GM11168 (cell line): Measurements from ENCODE around the gene REPIN1.

Source experiments
- in situ Hi-C: fragments of 300-500 bp; cut with MboI; formaldehyde crosslinking; loops from one replicate; pipeline ENCODE4 v1.12.0; 2022; ENCODE audit warnings: low sequenced_read_pairs; ENCODE audit not compliant: unreplicated experiment

The REPIN1 gene

DNA sequence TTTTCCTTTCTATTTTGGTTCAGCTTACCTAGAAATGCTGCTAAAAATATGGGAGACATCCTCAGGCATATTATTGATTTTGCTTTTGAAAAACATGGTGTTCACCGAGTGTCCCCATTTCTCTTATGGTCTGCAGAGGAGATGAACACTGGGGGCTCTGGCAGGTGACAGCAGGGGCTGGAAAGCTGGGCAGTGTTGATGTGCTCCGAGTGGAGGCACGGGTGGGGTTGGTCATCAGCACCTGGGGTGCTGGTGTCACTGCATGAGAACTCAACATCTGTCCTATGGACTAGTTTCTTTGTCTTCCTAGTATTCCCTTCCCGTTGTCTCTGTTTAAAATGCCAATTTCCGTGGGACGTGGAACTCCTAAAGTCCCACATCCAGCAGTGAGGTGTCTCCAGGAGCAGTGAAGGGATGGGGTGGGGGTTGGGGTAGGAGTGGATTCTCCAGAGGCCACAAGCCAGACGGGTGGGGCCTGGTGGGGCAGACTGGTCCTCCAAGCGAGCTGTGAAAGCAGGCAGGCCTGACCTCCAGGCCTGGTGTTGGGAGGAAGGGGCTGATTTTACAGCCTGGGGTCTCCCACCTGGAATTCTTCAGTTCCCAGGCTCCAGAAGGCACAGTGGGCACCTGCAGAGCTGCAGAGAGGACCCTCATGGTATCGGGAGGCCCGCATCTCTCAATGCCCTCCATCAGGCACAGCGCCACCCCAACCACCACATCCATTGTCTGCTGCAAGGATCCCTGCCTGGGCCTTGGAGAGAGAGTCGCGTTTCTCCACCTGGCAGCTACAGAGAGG, 35.0 kb downstream of the REPIN1 start:
- in situ Hi-C loops: no loop called here

DNA sequence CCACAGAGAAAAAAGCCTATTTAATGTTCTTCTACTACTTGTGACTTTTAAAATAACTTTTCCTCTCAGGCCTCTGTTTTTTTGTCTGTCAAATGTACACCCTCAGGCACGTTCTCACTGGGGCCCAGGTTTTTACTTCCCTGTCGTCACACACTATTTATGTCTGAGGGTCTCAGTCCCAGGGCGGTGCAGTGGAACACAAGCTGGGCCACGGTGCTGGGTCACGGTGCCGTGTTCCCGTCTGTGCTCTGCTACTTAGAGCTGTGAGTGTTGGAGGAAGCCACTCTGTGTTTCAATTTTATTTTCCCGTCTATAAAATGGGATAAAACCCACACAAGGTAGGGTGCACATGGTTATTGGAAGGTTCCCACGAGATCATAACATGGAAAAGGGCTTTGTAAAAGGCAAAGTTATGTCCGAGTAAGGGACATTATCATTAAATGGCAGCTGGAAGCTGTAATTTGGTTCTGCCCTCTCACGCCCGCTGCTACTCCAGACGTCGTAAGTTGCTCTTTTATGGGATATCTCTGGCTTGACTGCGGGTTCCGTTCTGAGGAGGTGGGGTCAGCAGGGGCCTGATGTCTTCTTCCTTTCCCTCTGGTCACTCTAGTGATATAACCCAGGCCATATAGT, 35.7 kb downstream of the REPIN1 start:
- in situ Hi-C loops: no loop called here

DNA sequence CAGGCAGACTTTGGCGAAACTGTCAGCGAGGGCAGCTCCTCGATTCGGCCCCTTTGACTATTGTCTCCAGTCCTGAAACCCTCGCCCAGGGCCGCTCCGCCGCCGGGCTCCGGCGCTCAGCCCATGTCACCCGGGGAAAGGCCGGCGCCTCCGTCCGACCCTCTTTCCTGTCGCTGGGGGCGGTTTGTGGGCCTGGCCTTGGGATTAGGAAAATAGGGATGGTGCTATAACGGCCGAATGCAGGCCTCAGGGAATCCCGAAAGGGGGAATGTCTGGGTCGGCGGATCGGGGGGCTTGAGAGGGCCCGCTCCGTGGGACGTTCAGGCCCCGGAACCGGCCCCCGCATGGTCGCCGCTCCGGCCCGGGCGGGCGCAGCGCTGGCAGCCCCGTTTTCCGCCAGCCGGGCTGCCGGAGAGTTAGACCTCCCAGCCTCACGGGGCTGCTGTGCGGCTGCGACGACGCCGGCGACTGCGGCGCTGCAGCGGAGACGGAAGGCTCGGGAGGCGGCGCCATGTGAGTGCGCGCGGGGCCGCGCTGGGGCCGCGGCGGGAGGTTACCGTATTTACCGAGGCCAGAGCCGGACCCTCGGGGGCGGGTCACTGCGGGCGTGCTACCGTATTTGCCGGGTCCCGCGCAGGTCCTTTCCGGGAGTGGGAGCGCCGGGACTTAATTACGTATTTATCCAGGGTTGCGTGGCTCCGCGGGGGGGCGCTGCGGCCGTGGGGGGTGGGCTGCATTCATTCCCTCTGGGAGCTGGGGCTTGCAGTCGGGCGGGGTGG, 36.4 kb downstream of the REPIN1 start:
- in situ Hi-C loops: no loop called here

DNA sequence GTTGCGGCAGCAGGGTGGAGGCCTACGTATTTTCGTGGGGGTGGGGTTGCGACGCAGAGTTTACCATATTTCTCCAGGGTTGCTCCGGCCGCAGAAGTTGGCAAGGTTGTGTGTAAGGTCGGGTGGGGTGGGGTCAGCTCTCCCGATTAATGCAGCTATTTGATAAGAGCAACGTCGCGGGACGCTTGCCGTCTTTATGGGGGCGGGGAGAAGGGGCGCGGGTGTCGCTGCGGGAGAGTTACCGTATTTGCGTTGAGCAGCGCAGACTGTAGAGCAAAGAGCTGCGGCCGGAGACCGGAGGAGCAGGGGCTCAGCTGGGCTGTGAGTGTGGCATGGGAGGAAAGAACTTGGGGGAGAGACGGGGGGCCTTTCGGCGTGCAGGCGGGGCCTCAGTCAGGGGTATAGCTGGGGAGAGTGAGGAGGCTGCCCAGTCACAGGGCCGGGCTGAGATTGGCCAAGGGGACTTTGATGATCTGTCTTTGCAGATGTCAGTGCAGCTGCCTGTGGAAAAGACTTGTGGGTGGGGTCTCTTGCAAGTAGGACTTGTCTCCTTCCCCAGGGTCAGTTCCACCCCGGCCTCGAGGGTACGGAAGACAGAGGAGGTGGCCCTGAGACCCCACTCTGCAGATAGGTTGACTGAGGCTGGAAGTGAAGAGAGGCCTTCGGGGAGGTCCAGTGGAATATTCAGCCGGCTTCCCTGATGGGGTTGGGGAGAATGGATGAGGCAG, 37.1 kb downstream of the REPIN1 start:
- in situ Hi-C loops: no loop called here

DNA sequence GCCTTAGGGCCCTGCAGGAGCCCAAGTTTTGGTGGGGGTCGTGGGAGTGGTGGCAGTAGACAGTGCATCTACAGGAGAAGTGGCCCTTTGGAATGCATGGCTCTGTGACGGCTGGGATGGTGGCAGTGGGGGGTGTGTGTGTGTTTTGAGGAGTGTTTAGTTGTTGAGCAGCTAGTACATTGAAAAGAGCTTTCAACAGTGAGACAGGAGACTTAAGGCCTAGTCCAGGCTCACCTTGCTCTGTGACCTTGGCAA, 37.6 kb downstream of the REPIN1 start:
- in situ Hi-C loops: no loop called here

DNA sequence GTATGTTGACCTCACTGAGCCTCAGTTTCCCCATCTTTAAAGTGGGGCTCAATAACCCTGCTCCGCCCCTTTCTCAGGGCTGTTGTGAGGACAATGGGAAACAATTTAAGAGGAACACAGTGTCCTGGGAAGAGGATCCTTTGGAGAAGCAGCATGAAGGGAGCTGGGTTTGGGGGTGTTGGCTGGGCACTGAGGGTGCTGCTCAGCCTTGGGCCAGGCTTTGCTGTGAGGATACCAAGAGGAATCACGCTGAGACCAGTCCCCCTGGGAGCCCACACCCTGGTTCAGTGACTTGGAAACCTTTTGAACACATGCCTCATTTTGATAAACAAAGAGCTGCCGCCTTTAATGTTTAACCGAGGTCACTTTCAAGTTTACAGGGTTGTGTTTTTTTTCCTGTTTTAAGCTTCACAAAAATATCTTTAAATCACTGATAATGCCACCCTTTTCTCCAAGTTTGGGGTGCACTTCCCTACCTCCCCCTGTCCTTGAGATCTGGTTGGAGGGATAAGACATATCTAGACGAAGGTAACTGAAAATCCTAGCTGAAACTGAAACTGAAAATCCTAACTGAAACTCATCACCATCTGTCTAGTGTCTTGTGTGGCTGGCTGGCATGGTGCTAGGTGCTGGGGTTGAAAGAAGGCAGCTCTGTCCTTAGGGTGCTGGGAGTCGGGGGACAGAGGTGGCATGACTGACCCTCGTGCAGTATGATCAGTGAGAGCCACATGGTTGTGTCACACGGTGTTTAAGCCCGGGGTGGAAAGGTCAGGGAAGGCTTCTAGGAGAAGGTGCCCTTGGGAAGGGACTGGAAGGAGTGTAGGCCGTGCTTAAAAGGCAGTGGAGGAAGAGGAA, 38.2 kb downstream of the REPIN1 start:
- in situ Hi-C loops: no loop called here

DNA sequence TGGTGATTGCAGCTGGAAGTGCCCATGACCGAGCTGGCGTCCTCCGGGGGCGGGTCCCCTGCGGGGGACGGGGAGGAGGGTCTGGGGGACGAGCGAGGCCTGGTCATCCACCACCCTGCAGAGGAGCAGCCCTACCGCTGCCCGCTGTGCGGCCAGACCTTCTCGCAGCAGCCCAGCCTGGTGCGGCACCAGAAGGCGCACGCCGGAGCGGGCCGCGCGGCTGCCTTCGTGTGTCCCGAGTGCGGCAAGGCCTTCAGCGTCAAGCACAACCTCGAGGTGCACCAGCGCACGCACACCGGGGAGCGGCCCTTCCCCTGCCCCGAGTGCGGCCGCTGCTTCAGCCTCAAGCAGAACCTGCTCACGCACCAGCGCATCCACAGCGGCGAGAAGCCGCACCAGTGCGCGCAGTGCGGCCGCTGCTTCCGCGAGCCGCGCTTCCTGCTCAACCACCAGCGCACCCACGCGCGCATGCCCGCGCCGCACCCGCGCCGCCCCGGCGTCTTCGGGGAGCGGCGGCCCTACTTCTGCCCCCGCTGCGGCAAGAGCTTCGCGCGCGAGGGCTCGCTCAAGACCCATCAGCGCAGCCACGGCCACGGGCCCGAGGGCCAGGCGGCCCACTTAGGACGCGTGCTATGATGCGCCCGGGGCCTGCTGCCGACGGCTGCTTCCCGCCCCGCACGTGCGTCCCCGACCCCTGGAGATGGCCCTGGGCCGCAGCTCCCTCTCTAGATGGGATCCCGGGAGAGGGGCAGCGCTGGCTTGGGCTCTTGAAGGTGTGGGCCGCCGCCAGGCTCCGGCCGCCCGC, 39.2 kb downstream of the REPIN1 start:
- in situ Hi-C loops: no loop called here

DNA sequence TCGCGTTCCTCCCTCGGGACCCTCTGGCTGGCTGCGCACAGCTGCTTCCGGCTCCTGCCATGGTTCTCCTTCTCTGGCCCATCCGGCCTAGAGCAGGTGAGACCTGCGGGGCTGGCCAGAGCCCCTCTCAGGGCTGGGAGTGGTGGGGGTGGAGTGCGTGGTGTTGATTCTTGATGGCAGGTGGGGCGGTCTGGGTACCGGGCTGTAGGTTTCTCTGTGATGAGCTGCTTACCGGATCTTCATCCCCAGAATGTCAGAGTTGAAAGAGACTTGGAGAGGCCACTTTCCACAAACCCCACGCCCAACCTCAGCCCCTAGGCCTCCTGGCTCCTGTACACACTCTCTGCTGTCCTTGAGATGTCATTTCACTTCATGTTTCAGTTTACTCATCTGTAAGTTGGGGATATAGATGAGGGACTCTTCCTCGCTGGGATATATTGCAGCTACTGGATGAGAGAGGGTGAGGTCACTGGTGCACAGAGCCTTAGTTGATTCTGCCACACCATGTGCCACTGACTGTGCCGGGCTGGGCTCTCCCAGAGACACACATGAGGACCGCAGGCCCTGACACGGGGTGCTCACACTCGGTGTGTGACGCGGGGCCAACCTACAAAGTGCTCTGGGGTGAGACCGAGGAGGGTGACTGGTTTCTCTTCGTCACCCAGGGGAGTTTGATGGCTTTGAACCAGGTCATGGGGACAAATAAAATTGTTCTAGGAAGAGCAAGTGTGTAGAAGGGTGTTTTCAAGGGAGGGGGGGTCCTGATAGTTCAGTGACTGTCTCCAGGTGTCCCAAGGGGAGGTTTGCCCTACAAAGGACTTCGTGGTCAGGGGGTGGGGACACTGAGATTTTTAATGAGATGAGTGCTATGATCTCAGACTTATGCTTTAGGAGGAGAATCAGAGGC, 40.0 kb downstream of the REPIN1 start:
- in situ Hi-C loops: no loop called here

DNA sequence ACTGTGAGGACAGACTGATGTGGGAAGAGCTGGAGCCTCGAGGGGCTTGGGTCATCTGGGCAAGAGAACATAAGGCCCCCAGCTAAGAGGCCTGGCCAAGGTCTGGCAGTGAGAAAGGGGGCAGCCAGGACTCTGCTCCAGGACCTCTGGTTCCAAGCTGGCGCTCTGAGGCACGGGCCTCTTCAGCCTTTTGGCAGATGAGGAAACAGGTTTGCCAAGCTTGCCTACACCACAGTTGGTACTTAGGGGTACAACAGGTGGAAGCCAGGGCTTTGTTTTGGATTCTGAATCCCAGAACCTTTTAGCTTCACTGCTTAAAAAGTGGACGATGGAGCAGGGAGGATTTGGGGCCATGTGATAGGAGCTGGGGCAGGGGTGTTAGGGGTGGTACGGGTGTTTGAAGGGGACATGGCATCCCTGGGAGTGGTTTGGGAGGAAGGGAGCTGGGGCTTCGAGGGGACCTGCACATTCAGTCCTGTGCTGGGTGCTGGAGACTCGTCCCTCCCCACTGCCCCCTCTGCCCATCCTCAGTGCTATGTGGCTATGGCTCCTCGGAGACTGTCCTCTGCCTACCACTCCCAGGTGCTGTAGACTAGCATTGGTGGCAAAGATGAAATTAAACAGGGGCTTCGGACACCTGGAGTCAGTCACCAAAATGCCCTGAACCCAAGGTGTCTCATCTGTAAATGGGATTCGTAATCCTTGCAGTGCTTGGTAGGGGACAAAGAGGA, 40.8 kb downstream of the REPIN1 start:
- in situ Hi-C loops: no loop called here

DNA sequence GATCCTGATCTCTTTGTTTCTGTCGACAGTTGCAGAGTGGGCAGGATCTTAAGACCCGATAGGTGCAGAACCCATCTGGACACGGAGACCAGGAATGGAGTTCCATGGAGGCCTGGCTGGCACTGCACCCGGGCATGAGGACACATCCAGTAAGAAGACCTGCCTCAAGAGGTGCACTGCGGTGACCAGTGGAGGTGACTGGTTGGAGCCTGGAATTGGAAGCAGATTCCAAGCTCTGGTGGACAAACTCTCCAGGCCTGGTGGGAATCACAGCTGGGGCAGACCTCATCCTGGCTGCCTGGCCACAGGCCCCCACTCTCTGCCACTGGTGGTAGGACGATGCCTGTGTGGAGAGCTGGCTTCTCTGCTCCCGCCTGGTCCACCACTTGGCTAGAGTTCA, 41.5 kb downstream of the REPIN1 start:
- in situ Hi-C loops: no loop called here

DNA sequence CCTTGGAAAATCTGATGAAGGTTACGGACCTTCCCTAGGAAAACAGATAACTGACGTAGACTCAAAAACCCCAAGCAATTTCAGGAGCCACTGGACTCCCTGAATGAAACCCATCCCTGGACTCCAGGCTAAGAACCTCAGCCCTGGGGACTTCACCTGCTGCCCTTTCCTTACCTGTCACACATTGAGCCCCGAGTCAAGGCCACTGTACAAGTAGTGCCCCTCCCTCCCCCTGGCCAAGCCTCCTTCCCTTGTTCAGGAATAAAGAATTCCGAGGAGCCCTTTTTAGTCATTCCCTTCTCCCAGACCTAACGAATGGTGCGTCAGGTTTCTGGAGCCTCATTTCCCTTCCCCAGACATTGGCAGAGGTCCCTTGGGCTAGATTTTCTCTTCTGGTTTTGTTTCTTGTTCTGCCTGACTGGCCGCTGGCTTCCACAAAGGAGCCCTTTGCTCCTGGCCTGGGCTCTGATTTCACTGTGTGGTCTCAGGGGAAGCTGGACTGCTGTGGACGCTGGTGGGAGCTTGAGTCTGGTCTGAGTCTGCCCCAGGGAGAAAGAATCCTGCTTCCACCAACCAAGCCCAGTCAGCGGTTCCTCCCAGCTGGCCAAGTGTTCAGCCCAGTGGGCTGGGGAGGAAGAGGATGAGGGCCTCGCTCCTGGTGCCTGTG, 42.2 kb downstream of the REPIN1 start:
- in situ Hi-C loops: no loop called here

DNA sequence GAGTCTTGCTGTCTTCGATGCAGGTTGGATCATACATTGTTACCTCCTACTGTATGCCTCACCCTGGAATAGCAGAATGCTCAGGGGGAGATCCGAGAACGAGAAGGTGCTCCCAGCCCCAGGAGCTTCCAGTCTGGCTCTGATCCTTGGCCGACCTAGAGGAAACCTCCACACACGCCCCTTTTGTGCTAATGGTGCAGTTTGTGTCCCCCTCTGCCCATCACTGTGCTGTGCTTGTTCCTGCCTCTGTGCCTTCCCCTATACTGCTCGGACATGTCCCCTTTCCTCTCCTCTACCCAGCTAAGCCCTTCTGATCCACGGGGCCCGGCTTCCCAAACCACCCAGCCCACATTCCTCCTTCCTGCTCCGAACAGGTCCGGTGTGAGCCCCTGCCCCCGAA, 43.0 kb downstream of the REPIN1 start:
- in situ Hi-C loops: no loop called here

DNA sequence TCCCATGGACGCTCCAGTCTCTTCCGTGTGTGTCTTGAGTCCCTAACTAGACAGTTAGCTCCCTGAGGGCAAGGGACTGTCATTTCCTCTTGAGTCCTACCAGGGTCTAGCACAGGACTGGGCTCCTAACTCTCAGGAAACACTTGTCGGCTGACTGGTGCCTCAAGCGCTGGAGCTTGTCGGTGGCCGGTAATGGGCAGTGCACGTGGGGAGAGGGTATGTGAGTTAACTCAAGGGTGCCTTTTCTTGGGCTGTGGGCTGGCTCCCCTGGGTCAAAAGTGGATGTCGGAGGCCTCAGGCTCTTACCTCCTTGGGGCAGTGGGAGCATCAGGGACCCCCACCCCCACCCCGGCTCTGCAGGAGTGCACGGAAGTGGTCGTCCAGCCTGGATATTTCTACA, 43.4 kb downstream of the REPIN1 start:
- in situ Hi-C loops: no loop called here

DNA sequence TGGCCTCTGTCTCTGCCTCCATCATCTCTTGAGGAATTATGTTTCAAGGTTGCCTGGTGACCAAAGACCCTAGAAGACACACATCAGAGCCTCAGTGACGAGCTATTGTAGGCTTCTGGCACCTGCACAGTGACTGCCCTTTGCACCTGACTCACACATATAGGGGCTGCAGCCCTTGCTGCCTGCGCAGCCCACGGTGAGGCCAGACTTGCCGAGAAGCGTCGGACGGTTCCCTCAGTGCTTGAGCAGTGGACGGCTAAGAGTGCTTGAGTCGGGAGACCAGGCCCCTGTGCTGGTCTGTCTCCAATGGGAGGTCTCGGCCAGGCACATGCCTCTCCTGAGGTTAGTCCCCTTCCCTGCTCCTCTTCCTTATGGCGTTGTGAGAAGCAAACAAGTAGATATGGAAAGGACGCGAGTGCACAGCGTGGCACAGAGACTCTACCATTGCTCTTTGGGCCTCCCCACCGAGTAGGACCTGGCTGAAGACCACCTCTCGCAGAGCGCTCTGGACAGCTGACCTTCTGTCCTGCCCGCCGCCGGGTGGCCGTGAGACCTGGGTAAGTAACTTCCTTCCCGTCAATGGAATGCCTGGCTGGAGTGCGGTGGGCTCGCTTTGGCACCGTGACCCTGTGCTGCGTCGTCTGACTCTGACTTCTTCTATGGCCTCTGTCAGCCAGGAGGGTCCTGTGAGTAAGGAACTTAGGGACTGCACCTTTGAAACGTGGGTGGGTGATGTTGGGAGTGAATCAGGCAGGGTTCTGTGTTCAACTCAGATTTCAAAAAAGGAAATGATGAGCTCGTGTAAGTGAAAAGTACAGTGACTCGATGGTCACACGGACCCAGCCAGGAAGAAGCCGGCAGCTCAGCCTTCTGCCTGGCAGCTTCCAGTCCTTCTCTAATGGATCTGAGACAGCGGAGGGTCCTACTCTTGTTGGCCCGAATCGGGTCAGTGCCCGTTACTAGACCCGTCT, 44.2 kb downstream of the REPIN1 start:
- in situ Hi-C loops: no loop called here

DNA sequence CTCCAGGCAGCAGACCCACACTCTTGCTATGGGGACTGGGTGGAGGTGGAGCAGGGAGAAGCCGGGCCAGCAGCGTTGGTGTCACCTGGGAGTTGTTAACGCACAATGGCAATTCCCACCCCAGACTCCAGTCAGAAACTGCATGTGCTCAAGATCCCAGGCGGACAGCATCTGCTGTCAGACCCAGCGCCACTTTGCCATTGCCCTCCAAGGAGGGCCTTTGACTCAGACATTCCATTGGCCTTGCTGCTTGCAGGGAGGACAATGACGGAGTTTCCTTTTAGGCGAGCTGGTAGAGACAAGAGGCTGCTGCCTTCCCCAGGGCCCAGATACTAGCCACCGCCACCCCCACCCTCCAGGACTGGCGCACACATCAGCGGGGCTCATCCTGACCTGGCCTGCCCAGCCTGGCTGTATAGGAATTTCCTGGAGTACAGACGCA, 45.0 kb downstream of the REPIN1 start:
- in situ Hi-C loops: no loop called here
